ENCODE data around the gene MAPK11.

MAPK11 gene

GRCh38 chr22:50259302-50259701 is 10.9 kb downstream of the MAPK11 start:
- DNase-seq: no peak

GRCh38 chr22:50258361-50259292 is 11.6 kb downstream of the MAPK11 start:
- no peak for DNase-seq

- DNase-seq: no peak
Observed at GRCh38 chr22:50257451-50258360, 12.5 kb downstream of the MAPK11 start.

DNA sequence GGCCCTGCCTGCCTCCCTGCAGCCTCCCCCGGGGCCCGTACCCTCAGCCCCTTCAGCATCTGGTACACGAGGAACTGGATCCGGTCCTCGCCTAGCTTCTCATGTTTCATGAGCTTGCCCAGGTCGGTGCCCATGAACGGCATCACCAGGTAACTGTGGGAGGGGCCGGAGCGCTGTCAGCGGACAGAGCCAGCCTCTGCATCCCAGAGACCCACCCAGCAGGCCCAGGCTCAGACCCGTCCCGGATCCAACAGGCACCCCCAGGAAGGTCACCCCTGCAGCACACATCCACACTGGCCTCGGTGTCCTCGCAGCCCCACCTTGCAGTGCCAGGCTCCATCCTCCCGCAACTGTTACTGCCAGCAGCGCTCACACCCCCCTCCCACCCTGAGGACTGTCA is 13.1 kb downstream of the MAPK11 start:
- DNase-seq: no peak

DNA sequence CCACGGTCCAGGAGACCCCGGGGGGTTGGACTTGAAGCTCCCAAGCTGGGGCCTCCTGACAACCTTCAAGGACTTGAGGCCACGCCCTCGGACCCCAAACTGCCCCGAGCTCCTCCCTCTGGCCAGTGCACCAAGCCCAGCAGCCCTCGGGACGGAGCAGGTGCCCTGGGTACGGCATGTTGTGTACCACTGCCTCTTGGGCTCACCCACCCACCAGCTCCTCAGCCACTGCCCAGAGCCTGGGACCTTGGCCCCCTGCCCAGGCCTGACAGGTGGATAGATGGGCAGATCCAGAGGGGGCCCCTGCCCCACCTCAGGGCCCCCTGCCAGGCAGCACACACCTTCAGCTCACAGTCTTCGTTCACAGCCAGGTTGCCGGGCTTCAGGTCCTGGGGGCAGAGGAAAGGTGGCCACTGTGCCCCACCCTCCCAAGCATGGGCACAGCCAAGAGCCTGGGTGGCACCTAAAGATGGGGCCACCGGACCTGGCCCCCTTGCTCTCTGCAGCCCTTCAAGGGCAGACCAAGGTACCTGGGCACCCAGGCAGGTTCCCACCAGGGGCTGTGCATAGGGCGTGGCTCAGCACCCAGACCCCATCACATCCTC is 13.8 kb downstream of the MAPK11 start:
- no peak for DNase-seq

DNA sequence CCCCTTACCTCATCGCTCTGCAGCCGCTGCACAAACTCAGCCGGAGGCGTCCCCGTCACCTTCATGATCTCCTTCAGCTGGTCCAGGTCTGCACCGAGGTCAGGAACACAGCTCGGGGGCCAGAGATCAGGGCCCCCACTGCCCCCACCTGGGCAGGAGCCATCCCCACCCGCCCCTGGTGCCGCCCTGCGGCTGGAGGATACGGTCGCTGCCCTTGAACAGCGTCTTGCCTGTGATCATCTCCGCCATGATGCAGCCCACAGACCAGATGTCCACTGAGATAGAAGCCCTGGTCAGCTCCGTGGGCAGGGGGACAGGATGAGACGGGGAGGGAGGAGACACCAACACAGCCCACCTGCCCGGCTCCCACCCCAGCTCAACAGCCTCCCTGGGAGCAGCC is 14.6 kb downstream of the MAPK11 start:
- DNase-seq: no peak

DNA sequence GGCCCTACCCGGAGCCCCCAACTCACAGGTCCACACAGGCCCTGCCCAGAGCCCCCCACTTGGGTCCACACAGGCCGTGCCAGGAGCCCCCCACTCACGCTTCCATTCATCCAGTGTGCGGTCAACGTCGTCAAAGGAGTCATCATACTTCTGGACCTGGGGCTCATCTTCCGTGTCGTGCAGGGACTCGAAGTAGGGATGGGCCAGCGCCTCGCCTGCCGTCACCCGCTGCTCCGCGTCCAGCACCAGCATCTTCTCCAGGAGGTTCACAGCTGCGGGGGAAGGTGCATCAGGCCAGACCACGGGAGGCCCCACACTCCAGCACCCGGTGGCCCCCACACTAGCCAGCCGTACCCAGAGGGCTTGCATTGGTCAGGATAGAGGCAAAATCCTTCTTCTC is 15.1 kb downstream of the MAPK11 start:
- DNase-seq: no peak

GRCh38 chr22:50253941-50254340 is 16.2 kb downstream of the MAPK11 start:
- DNase-seq: no peak

GRCh38 chr22:50253046-50253915 is 16.9 kb downstream of the MAPK11 start:
- DNase-seq: no peak

DNA sequence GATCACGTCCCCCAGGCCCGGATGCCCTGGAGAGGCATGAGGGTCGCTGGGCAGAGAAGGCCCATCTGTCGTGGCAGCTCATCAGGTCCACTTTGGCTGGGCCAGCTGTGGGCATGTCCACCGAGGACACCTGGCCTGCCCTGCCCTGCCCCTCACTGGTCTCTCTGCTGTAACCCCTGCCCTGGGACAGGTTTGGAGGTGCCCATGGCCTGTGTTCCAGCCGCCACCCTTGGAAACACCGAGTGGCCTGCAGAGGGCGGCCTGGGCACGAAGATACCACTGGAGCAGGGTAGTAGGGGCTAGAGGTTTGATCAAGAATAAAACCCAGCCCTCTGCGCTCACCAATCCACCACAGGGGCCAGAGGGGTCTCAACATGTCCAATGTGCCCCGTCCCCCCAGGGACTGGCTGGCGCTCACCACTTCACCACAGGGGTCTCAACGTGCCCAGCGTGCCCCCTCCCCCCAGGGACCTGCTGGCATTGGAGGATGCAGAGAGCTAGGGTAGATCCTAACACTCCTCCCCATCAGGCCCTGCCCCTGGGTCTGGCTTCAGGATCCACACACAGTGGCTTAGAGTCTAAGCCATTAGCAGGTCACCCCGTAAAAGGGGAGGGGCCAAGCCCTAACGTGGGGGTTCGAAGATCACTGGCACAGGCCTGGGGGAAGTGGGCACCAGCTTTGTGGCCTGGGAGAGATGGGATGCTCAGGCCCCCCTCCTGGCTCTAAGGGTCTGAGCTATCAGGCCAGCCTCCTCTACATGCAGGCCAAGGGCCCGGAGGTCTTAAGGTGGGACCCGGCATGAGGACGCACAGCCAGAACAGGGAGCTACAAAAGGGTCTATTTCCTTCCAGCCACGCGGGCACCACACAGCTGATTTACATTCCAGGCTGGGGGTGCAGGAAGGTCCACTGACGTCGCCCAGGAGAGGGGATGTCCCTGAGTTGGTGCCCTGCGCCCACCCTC is 17.8 kb downstream of the MAPK11 start:
- peak; percentile 75 for DNase-seq

DNA sequence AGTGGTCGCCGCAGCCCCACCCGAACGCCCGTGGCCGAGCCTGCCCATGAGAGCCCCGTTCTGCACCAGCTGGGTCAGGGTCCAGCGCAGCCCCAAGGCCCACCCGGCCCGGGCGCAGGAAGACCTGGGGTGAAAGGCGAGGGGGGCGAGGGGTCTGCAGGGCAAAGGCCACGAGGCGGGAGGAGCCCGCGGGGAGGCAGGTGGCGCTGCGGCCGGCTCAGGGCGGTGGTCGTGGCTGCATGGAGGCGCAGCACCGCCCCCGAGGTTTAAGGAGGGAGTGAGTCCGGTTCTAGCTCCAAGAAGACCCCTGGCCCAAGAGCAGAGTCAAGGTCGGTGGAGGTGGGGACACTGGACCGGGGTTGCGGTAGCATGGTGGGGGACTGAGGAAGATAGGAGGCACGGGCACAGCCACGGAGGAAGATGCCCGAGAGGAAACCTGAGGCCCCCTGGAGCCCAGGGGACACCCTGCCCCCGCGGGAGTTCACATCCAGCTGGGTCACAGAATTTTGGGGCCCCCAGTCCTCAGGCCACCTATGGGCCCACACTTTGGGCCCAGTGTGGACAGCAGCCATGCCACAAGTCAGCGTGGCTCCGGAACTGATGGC is 18.6 kb downstream of the MAPK11 start:
- no peak for DNase-seq

- peak; percentile 79 for DNase-seq
Observed at GRCh38 chr22:50250555-50251476, 19.4 kb downstream of the MAPK11 start, which contains the start of gene HDAC10. Gene HDAC10, minus strand, starts transcription at chr22:50251265. Its CDS starts 233 bp downstream, at chr22:50251032.

DNA sequence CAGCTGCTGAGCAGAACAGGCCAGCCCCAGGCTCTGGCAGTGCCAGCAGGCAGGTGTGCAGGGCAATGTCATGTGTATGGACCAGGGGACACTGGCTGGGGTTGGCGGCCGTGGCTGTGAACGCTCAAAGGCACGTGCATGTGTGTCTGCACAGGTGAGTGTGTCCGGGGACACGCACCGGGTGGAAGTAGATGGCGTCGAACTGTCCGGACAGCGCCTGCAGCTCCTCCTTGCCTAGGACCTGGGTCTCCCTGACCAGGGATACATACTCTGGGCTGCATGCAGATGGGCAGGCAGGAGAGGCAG is 20.0 kb downstream of the MAPK11 start:
- no peak for DNase-seq

GRCh38 chr22:50249341-50250248 is 20.6 kb downstream of the MAPK11 start:
- no peak for DNase-seq

DNA sequence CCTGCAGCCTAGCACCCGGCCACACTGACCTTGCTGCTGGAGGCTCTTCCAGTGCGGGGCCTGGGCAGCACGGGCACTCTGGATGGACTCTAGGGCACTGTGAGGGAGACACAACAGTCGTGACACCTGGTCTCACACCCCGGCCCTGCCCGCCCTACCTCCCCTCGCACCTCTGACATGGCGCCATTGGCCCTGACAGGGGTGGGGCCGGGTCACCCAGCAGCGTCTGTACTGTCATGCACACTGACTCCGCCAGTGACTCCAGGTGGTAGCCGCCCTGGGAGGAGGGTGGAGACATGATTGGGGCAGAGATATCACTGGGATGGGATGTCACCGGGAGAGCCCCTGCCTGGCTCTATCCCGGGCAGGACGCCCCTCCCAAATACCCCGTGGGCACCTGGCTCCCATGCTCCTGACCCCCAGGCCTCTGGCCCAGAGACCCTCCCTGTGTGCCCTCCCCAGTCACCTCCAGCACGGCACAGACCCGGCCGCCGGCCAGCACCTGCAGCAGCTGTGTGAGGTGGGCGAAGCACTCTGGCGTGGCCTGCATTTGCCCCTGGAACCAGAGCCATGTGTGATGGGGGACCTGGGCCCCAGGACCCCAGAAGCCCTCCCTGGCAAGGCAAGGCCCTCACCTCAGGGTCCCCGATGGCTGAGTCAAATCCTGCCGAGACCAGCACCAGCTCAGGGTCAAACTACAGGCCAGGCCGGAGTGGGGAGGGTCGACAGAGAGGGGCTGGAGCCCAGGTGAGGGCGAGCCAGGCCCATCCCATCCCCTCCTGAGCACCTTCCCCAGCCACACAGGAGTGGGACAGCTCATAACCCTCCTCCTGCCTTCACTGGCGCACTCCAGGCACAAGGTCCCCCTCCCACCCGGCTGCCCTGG is 21.7 kb downstream of the MAPK11 start:
- DNase-seq: no peak

GRCh38 chr22:50247748-50248147 is 22.4 kb downstream of the MAPK11 start:
- peak; percentile 51 for DNase-seq

Data from stimulated activated CD4-positive, alpha-beta T cell treated with anti-CD3 and anti-CD28 coated beads, Interleukin-4, amount 100 ng/mL, for 24 hours (primary cell).